Ramos (cell line): ENCODE data around the gene AP5S1.

Experiments used
- in situ Hi-C: fragments of 300-500 bp; cut with MboI; formaldehyde crosslinking; loops from one replicate; pipeline ENCODE4 v1.14.3; 2022; ENCODE audit warnings: low sequenced_read_pairs; ENCODE audit not compliant: unreplicated experiment

The AP5S1 gene

GRCh38 chr20:3869839-3870634 is 49.7 kb downstream of the AP5S1 start:
- in situ Hi-C loops, result no loop called here

- in situ Hi-C loops, result no loop called here
Observed at GRCh38 chr20:3871550-3872265, 51.4 kb downstream of the AP5S1 start.

GRCh38 chr20:3873507-3873906 is 53.2 kb downstream of the AP5S1 start:
- in situ Hi-C loops, result no loop called here

GRCh38 chr20:3874194-3874844 is 54.0 kb downstream of the AP5S1 start:
- in situ Hi-C loops, result no loop called here

- in situ Hi-C loops, result no loop called here
Observed at GRCh38 chr20:3875378-3875974, 55.1 kb downstream of the AP5S1 start.

- in situ Hi-C loops, result no loop called here
Observed at GRCh38 chr20:3876000-3876399, 55.7 kb downstream of the AP5S1 start.

- in situ Hi-C loops, result no loop called here
Observed at GRCh38 chr20:3876676-3877075, 56.3 kb downstream of the AP5S1 start.
